HepG2 (cell line): ENCODE results near the gene NAALADL1. TPM values are rescaled to one million over a fixed set of nuclear protein-coding genes. Genes with fewer than 3 reads are reported as not detected.
A peak's percentile ranks its signal among the peaks of the same experiment; 100 is the strongest.

Experiments used
- DBP ChIP-seq: sonication (generic); formaldehyde crosslinking; IDR thresholded peaks from 2 replicates; pipeline ENCODE4 v1.4.0; 2020; ENCODE audit warnings: missing genetic modification reagents; ENCODE audit errors: not compliant biosample characterization
- HCFC1 ChIP-seq: fragments of 150-350 bp; IDR thresholded peaks from 2 replicates; pipeline ENCODE4 v1.6.1; 2014; ENCODE audit warnings: low read depth, low read length
- HOXD1 ChIP-seq: sonication (generic); formaldehyde crosslinking; IDR thresholded peaks from 2 replicates; pipeline ENCODE4 v1.5.0; 2020; ENCODE audit warnings: missing genetic modification reagents
- IKZF4 ChIP-seq: sonication (generic); formaldehyde crosslinking; IDR thresholded peaks from 2 replicates; pipeline ENCODE4 v1.5.1; 2020; ENCODE audit warnings: borderline replicate concordance, mild to moderate bottlenecking, low read depth, missing genetic modification reagents; ENCODE audit errors: not compliant biosample characterization
- MED1 ChIP-seq: sonication (generic); formaldehyde crosslinking; IDR thresholded peaks from 2 replicates; pipeline ENCODE4 v1.4.0; 2020; ENCODE audit warnings: missing genetic modification reagents
- NFYC ChIP-seq: IDR thresholded peaks from 2 replicates; pipeline ENCODE4 v1.6.1; 2016; ENCODE audit warnings: missing genetic modification reagents, missing compliant biosample characterization
- NRL ChIP-seq: sonication (generic); formaldehyde crosslinking; IDR thresholded peaks from 2 replicates; pipeline ENCODE4 v1.5.0; 2020; ENCODE audit warnings: missing genetic modification reagents, mild to moderate bottlenecking, moderate library complexity, borderline replicate concordance
- PHF8 ChIP-seq: sonication (generic); formaldehyde crosslinking; IDR thresholded peaks from 2 replicates; pipeline ENCODE4 v1.5.0; 2020; ENCODE audit warnings: missing genetic modification reagents
- RAD21 ChIP-seq: fragments of 450-650 bp; formaldehyde crosslinking; IDR thresholded peaks from 2 replicates; pipeline ENCODE4 v1.5.0; 2020; ENCODE audit warnings: mild to moderate bottlenecking
- RBM22 ChIP-seq: fragments of 200-400 bp; formaldehyde crosslinking; optimal IDR thresholded peaks from 2 replicates; pipeline ENCODE3; 2017; ENCODE audit warnings: mild to moderate bottlenecking, low read length, moderate library complexity
- RFX3 ChIP-seq: IDR thresholded peaks from 2 replicates; pipeline ENCODE4 v1.6.1; 2016; ENCODE audit warnings: missing biosample characterization, missing genetic modification reagents
- SNAPC2 ChIP-seq: sonication (generic); formaldehyde crosslinking; IDR thresholded peaks from 2 replicates; pipeline ENCODE4 v1.8.1; 2022; ENCODE audit warnings: mild to moderate bottlenecking, missing genetic modification reagents
- SRF ChIP-seq: IDR thresholded peaks from 2 replicates; pipeline ENCODE4 v1.6.1; 2011; ENCODE audit warnings: mild to moderate bottlenecking, low read depth, low read length, moderate library complexity
- THAP11 ChIP-seq: IDR thresholded peaks from 2 replicates; pipeline ENCODE4 v1.6.1; 2016; ENCODE audit warnings: missing biosample characterization, missing genetic modification reagents
- ZMAT5 ChIP-seq: sonication (generic); formaldehyde crosslinking; IDR thresholded peaks from 2 replicates; pipeline ENCODE4 v1.5.0; 2020; ENCODE audit warnings: mild to moderate bottlenecking, low read depth, missing genetic modification reagents, borderline replicate concordance
- ZMYM3 ChIP-seq: sonication (generic); formaldehyde crosslinking; IDR thresholded peaks from 2 replicates; pipeline ENCODE4 v1.5.1; 2020; ENCODE audit warnings: mild to moderate bottlenecking, missing genetic modification reagents
- ZNF609 ChIP-seq: sonication (generic); formaldehyde crosslinking; IDR thresholded peaks from 2 replicates; pipeline ENCODE4 v1.4.0; 2020; ENCODE audit warnings: mild to moderate bottlenecking, missing genetic modification reagents, borderline replicate concordance
- ZNF800 ChIP-seq: sonication (generic); formaldehyde crosslinking; IDR thresholded peaks from 2 replicates; pipeline ENCODE4 v1.4.0; 2020; ENCODE audit warnings: missing genetic modification reagents
- ZSCAN22 ChIP-seq: sonication (generic); formaldehyde crosslinking; IDR thresholded peaks from 2 replicates; pipeline ENCODE4 v1.4.0; 2020; ENCODE audit warnings: mild to moderate bottlenecking, missing genetic modification reagents
- polyA plus RNA-seq, 8 experiments: library from polyadenylated mRNA; depleted of rRNA in 3 of 8; stranded (reverse) in 7 of 8; unstranded in 1 of 8; fragments of >200 nt; fragmentation: Illumina TruSeq in 4 of 8; extraction: Trizol in 4 of 8; gene quantifications; 2 replicates each; pipeline versions ENCODE4 v1.2.1 to v1.2.3, GENCODE V29; 2011 to 2016; ENCODE audit warnings: low read depth in 4 of 8, missing spikeins in 1 of 8, mixed read lengths in 1 of 8; ENCODE audit not compliant: insufficient read depth in 1 of 8
- total RNA-seq, 5 experiments: library from RNA; depleted of rRNA; stranded (reverse); fragments of >200 nt; fragmentation: Illumina TruSeq; extraction: Trizol; gene quantifications; 2 replicates each; pipeline ENCODE4 v1.2.3, GENCODE V29; 2016; ENCODE audit warnings: low read depth in 1 of 5

The NAALADL1 gene
- total and polyA plus RNA-seq, 2 of the 13 experiments (the other 11 are each of a cell fraction or from before 2014, with no cell fraction given), result 9.3 to 33.9 TPM

GRCh38 chr11:65083834-65084597 is 25.7 kb upstream of the NAALADL1 start, which contains the start of the genes CDCA5 and ZFPL1 (continued):
- TF ChIP-seq ZSCAN22 (CRISPR knock-in tag), result no peak
- TF ChIP-seq ZNF609 (CRISPR knock-in tag), result peak; percentile 68
- TF ChIP-seq HOXD1 (CRISPR knock-in tag), result no peak
- no peak for TF ChIP-seq RBM22
- TF ChIP-seq PHF8, result peak; percentile 87
- TF ChIP-seq SNAPC2 (CRISPR knock-in tag), result no peak
- TF ChIP-seq RAD21 (CRISPR knock-in tag), result peak; percentile 37; the same call in 1 of the 2 replicates
- TF ChIP-seq THAP11 (CRISPR knock-in tag), result peak; percentile 95
- TF ChIP-seq NRL (CRISPR knock-in tag), result 0 out of 2 replicates have a peak, but pooled peaks have one; percentile 34
- peak; percentile 48 for TF ChIP-seq IKZF4 (CRISPR knock-in tag)
- 0 out of 2 replicates have a peak, but pooled peaks have one; percentile 26 for TF ChIP-seq RFX3 (CRISPR knock-in tag)
- peak; percentile 48; the same call in 1 of the 2 replicates for TF ChIP-seq SRF
- TF ChIP-seq ZMAT5 (CRISPR knock-in tag), result no peak
- no peak for TF ChIP-seq DBP
- TF ChIP-seq HCFC1, result peak; percentile 78
- TF ChIP-seq ZNF800, result no peak
- TF ChIP-seq NFYC (CRISPR knock-in tag), result peak; percentile 68
- TF ChIP-seq MED1 (CRISPR knock-in tag), result peak; percentile 73
- no peak for TF ChIP-seq ZMYM3
